Neural crest cell (in vitro differentiated cells): Measurements from ENCODE around the gene ZNF507. TPM values are rescaled to one million over a fixed set of nuclear protein-coding genes. Genes with fewer than 3 reads are reported as not detected.

Source experiments
- DNase-seq: peaks from one replicate; pipeline ENCODE4 v3.0.0; 2021; ENCODE audit warnings: low read depth, mixed read lengths, low spot score
- H3K27ac Mint-ChIP-seq: one replicate; pipeline ENCODE4 v1.8.0; 2021; ENCODE audit warnings: mild to moderate bottlenecking, mixed read lengths; ENCODE audit not compliant: unreplicated experiment
- H3K27me3 Mint-ChIP-seq: 2 replicates; pipeline ENCODE4 v1.8.0; 2021; ENCODE audit warnings: low read depth, mild to moderate bottlenecking, mixed read lengths
- H3K36me3 Mint-ChIP-seq: 2 replicates; pipeline ENCODE4 v1.8.0; 2021; ENCODE audit warnings: low read depth, mild to moderate bottlenecking, mixed read lengths
- H3K4me1 Mint-ChIP-seq: 2 replicates; pipeline ENCODE4 v1.8.0; 2021; ENCODE audit warnings: mixed read lengths
- H3K4me3 Mint-ChIP-seq: one replicate; pipeline ENCODE4 v1.8.0; 2021; ENCODE audit warnings: mild to moderate bottlenecking, mixed read lengths
- H3K9me3 Mint-ChIP-seq: 2 replicates; pipeline ENCODE4 v1.8.0; 2021; ENCODE audit warnings: mixed read lengths
- total RNA-seq: library from RNA; stranded (reverse); gene quantifications from 2 replicates; pipeline ENCODE4 v1.2.1, GENCODE V29; 2021
- TF ChIP-seq, protein P1 (sequence below): fragments of 200-600 bp; sonication (generic); conservative IDR thresholded peaks from 2 replicates; pipeline ENCODE4 v1.5.0; 2021; ENCODE audit warnings: antibody characterized with exemption, mild to moderate bottlenecking

ZNF507 gene
- total RNA-seq, 1 donor from 2014 or later: 33.8 TPM

DNA sequence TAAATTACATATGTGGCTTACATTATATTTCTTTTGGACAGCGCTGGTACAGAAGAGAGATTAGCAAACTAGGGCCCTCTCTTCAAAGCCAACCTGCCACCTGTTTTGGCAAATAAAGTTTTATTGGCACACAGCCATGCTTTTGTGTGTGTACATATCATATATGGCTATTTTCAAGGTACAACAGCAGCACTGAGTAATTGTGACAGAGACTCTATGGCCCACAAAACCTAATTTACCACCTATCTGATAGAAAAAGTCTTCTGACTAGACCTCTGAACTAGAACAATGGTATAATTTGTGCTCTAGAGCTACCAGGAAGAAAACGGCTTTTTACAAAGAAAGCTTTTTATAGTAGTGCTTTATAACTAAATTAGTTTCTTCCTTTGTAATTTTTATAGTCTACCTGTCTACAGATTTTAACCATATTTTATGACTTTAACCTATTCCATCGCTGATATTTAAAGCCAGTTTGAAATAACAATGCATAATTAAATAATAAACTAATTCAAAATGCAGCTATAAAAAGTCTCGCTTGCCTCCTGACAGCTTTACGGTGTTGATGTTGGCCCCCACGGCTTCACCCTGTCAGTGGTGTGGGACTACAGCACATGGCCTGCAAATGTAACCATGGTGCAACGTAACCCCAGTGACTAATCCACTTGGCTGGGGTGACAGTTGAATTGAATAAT lies 42.4 kb downstream of the ZNF507 start:
- DNase-seq: no peak
- Mint-ChIP-seq H3K9me3 (no peaks in the 10 kb centered on the region), H3K27ac (no peak overlapping the region), H3K4me1 (peaks cover 3% of the 10 kb centered on the region), H3K4me3 (no peak overlapping the region), H3K27me3 (no peaks in the 10 kb centered on the region), H3K36me3 (no peaks in the 10 kb centered on the region)
- TF ChIP-seq, protein P1, sequence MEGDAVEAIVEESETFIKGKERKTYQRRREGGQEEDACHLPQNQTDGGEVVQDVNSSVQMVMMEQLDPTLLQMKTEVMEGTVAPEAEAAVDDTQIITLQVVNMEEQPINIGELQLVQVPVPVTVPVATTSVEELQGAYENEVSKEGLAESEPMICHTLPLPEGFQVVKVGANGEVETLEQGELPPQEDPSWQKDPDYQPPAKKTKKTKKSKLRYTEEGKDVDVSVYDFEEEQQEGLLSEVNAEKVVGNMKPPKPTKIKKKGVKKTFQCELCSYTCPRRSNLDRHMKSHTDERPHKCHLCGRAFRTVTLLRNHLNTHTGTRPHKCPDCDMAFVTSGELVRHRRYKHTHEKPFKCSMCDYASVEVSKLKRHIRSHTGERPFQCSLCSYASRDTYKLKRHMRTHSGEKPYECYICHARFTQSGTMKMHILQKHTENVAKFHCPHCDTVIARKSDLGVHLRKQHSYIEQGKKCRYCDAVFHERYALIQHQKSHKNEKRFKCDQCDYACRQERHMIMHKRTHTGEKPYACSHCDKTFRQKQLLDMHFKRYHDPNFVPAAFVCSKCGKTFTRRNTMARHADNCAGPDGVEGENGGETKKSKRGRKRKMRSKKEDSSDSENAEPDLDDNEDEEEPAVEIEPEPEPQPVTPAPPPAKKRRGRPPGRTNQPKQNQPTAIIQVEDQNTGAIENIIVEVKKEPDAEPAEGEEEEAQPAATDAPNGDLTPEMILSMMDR: no peak

DNA sequence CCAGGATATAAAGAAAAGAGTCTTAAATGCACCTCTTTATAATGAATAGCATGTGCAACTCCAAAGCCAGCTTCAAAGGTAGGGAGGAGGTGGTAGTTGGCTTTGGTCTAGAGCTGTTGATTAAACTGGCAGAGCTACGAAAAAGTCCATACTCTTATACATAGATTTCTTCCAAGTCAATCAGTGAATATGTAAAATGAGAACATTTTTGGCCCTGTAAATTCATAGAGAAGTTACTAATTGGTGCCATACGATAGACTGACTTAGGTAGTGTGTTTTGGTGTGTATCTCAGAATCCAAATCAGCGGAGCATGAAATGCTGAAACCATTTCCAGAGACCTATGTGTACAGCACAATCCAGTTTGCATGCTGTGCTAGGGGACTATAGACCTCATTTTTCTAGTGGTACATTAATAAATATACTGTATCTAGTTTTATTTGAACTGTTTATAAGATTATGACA lies 43.0 kb downstream of the ZNF507 start:
- Mint-ChIP-seq H3K27me3 (no peaks in the 10 kb centered on the region), H3K27ac (no peak overlapping the region), H3K4me1 (peaks cover 3% of the 10 kb centered on the region), H3K36me3 (no peaks in the 10 kb centered on the region), H3K9me3 (no peaks in the 10 kb centered on the region), H3K4me3 (no peak overlapping the region)
- no peak for DNase-seq
- TF ChIP-seq, protein P1: no peak

DNA sequence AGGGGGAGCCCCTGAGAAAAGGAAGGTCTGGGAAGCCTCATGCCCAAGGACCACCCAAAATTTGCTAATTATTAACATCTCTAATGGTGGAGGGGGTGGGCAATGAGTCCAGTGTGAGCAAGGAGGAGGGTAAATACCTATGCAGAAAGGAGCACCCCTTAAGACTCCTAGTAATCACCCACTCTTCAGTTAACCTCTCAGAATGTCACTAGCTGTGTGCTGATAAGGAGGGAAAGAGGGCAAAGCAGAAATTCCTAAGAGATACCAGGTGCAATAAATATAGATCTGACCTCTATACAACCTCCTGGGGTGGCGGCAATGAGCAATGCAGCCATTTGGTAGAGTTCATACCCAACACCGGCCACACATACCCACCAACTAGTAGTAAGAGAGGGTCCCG lies 47.5 kb downstream of the ZNF507 start:
- Mint-ChIP-seq H3K9me3 (no peaks in the 10 kb centered on the region), H3K27ac (no peak overlapping the region), H3K4me1 (peaks cover 3% of the 10 kb centered on the region), H3K36me3 (no peaks in the 10 kb centered on the region), H3K4me3 (no peak overlapping the region), H3K27me3 (no peaks in the 10 kb centered on the region)
- no peak for DNase-seq
- TF ChIP-seq, protein P1: no peak

DNA sequence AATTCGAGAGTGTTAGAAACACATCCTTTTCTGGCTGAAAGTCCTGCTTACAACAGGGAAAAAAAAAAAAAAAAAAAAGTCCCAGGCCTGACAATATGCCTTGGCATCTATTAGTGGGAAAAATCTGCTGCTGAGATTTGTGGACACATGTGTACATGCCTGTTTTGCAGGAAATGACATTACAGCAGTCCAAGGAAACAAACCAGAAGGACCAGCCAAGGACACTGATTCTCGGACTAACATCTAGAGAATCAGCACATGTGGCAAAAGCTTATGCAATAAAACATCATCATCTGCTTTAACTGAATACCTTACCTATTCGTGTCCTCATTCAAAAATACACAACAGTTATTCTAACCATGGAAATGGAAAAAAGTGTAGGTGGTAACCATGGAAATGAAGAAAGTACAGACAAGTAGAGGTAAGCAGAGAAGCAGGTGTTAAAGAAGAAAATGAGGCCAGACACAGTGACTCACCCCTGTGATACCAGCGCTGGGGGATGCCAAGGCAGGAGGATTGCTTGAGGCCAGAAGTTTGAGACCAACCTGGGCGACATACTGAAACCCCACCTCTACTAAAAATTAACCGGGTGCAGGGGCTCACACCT lies 50.7 kb downstream of the ZNF507 start:
- no peaks in the 10 kb centered on the region for H3K36me3 Mint-ChIP-seq
- H3K27ac Mint-ChIP-seq: no peak overlapping the region
- TF ChIP-seq, protein P1: no peak
- H3K4me3 Mint-ChIP-seq: no peak overlapping the region
- H3K9me3 Mint-ChIP-seq: no peaks in the 10 kb centered on the region
- no peak for DNase-seq
- no peaks in the 10 kb centered on the region for H3K27me3 Mint-ChIP-seq
- H3K4me1 Mint-ChIP-seq: no peaks in the 10 kb centered on the region

DNA sequence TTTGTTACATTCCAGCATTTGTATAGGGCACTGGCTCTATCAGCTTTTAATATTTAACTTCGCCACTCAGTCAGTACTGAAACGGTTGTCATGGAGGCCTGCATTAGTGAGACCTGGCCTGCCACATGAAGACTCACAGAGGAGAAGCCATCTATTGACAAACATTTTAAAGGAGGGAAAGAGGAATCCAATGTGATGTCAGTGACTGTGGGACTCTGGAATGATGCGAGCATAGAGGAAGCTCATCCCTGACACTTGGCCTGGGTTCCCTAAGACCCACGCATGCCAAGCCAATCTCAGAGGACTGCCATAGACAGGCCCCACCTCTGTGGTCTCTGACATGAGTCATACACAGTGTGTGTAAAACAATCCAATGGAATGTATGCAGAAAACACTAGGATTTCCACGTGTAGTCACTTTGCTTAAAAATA lies 52.3 kb downstream of the ZNF507 start:
- no peak overlapping the region for H3K4me3 Mint-ChIP-seq
- no peaks in the 10 kb centered on the region for H3K36me3 Mint-ChIP-seq
- H3K27me3 Mint-ChIP-seq: no peaks in the 10 kb centered on the region
- no peak overlapping the region for H3K27ac Mint-ChIP-seq
- DNase-seq: no peak
- TF ChIP-seq, protein P1: no peak
- no peaks in the 10 kb centered on the region for H3K4me1 Mint-ChIP-seq
- no peaks in the 10 kb centered on the region for H3K9me3 Mint-ChIP-seq
